ENCODE results near the gene PRR36.

DNA sequence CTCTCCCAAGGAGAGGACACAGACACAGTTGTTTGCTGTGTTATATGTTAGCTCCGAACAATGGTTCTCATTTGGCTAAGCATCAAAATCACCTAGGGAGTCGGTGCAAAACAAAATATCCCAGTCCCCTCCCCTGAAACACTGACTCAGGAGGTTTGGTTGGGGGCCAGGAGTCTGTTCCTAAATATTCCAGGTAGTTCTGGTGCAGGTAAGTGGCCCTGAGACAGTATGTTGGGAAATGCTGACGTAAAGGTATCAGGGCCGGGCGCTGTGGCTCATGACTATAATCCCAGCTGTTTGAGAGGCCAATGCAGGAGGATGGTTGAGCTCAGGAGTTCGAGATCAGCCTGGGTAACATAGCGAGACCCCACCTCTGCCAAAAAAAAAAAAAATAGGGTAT is 27.1 kb upstream of the PRR36 start:
- TF ChIP-seq, protein P1, sequence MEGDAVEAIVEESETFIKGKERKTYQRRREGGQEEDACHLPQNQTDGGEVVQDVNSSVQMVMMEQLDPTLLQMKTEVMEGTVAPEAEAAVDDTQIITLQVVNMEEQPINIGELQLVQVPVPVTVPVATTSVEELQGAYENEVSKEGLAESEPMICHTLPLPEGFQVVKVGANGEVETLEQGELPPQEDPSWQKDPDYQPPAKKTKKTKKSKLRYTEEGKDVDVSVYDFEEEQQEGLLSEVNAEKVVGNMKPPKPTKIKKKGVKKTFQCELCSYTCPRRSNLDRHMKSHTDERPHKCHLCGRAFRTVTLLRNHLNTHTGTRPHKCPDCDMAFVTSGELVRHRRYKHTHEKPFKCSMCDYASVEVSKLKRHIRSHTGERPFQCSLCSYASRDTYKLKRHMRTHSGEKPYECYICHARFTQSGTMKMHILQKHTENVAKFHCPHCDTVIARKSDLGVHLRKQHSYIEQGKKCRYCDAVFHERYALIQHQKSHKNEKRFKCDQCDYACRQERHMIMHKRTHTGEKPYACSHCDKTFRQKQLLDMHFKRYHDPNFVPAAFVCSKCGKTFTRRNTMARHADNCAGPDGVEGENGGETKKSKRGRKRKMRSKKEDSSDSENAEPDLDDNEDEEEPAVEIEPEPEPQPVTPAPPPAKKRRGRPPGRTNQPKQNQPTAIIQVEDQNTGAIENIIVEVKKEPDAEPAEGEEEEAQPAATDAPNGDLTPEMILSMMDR (IDR thresholded peaks at IDR 0.05) = no peak
- TF ChIP-seq POLR2A (IDR thresholded peaks at IDR 0.05) = no peak
- TF ChIP-seq EP300 (IDR thresholded peaks at IDR 0.05) = no peak

Measured in tibial nerve (tissue), 4 donors.